HG03520 (cell line): ENCODE data around the gene FANCC.

Experiments
- ATAC-seq: cut with Tn5 transposase; IDR thresholded peaks from one replicate; pipeline ENCODE4 v1.9.1; 2021; ENCODE audit warnings: mild to moderate bottlenecking, moderate library complexity; ENCODE audit not compliant: unreplicated experiment

The FANCC gene

GRCh38 chr9:95127249-95128176, 190.0 kb downstream of the FANCC start:
- no peak for ATAC-seq

DNA sequence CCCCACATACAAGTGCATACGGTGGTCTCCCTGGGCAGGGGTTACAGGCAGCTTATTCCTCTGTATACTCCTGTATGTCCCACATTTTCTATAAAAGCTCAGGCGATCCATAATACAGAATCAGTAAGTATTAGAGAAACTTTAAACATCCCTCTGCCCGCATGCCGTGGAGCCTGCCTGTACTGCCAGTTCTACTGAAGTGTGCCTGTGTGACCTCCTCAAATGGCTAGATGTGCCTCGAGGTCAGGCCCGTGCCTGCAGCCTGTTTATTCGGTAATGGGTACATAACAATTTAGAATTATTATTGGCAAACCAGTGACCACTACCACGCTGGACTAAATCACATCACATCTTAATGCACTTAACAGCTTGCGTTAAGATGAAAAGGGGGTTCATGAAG, 190.8 kb downstream of the FANCC start:
- ATAC-seq, result no peak

GRCh38 chr9:95125652-95126051, 191.9 kb downstream of the FANCC start:
- no peak for ATAC-seq

GRCh38 chr9:95124582-95125367, 192.7 kb downstream of the FANCC start:
- no peak for ATAC-seq

DNA sequence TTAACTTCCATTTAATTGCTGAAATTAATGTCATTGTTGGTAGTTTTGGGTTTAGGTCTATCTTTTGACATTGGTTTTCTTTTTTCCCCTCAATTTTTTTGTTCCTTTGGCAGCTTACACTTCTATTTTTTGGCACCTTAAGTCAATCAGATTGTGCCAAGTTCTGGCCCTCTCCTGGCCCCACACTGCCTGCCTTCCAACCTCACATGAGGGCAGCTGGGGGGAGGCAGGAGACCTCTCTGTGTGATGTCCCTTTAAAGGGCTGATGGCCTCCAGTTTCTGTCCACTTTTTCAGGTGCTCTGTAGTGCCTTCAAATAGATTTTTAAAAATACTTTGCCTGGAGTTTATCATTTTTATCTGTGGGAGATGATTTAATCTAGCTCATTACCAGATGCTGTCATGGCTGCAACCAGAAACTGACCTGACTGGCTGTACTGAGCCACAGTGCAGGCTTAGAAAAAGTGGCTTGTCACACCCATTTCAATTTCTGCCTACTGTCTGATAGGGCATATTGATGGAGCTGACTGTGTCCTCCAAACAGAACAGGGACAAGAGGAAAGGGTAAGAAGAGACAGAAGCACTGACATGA, 196.6 kb downstream of the FANCC start:
- no peak for ATAC-seq

GRCh38 chr9:95118596-95118995, 198.9 kb downstream of the FANCC start:
- ATAC-seq, result no peak

GRCh38 chr9:95116808-95117204, 200.7 kb downstream of the FANCC start:
- ATAC-seq, result no peak

- no peak for ATAC-seq
Observed at GRCh38 chr9:95116002-95116807, 201.3 kb downstream of the FANCC start.

GRCh38 chr9:95115104-95115503, 202.4 kb downstream of the FANCC start:
- no peak for ATAC-seq

- ATAC-seq, result no peak
Observed at GRCh38 chr9:95112436-95113280, 204.9 kb downstream of the FANCC start.

DNA sequence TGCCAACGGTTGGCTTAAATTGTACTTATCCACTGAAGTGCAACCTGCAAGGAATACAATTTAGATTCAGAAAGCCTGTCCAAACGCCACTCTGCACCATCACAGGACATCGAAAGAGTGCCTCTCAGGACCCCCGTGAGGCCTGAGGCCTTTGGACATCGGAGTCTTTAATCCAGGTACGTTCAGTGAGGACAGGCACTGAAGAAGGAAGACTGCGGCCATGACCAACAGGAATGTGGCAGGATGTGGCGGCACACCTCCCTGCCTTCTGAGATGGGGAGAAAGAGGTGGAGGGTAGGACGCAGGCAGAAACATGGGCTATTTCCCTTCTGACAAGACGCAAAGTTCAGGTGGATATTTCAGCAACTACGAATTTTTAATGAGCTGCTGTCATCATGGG, 205.8 kb downstream of the FANCC start:
- no peak for ATAC-seq

DNA sequence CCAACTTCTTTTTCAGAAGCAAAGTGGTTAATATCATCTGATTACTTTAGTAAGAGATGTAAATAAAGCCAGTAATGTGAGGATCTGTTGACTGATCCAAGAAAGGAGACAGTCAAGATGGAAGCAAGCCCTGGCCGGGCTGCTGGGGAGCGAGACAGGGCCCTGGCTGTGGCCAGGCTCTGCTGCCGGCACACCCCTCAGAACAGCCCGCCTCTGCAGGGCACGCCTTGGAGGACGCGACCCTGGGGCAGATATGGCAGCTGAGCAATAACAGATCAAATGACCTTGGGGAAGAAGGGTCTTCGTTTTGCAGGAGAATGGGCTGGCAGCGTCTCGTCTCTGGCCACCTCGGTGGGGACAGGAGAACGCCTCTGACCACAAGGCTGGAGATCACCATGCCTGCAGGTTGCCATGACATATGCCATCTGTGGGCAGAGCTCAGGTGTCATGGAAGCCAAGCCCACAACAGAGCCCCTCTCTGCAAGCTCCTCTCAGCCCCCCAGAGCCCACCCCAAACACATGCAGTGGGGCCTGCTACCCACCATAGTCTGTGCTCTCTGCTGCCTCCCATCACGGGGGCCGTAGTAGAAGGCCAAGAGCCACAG, 206.5 kb downstream of the FANCC start:
- ATAC-seq, result no peak

- no peak for ATAC-seq
Observed at GRCh38 chr9:95109456-95109855, 208.1 kb downstream of the FANCC start.

GRCh38 chr9:95108777-95109176, 208.7 kb downstream of the FANCC start:
- no peak for ATAC-seq

GRCh38 chr9:95107976-95108375, 209.5 kb downstream of the FANCC start:
- ATAC-seq, result no peak

GRCh38 chr9:95107001-95107749, 210.3 kb downstream of the FANCC start:
- no peak for ATAC-seq

DNA sequence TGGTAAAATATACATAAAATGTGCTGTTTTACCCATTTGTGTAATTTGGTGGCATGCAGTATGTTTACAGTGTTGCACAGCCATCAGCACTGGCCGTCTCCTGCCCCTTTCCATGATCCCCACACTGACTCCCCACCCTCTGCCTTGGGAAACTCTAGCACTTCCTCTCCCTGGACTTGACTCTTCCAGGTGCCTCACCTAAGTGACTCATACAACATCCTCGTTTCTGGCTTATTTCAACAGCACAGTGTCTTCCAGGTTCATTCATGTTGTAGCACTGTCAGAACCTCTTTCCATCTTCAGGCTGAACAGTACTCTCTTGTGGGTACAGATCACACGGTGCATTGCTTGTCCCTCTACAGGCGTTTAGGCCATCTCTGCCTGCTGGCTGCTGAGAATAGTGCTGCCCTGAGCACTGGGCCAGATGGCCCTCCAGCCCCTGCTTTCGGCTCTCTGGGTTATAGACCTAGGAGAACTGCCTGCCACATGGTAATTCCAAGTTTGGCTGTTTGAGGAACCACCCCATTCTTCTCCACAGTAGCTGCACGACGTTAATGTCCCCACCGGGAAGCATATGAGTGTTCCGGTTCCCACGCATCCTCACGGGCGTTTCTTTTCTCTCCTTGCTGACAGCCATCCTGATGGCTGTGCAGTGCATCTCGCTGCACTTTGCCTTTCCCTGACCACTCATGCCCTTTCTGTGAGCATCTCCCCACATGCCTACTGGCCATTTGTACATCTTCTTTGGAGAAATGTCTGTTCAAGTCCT, 211.8 kb downstream of the FANCC start:
- no peak for ATAC-seq

DNA sequence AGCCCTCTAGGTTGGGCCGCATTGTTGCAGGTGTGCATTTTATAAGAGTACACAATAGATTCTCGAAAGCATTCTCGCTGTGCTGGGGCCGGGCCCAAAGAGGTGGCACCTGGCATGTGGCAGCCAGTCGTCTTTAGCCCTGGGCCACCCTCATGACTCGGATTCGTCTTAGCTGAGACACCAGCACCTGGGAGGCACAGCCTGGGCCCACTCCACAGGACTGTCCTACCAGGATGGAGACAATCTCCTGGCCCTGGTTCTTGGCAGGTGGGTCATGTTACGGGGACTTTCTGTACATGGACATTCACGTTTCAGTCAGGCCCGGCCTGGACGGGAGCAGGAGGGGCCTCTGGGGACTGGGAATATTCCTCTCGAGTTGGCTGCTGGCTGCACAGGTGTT, 212.5 kb downstream of the FANCC start:
- no peak for ATAC-seq
